ENCODE measurements around the gene SPAM1.

The SPAM1 gene

GRCh38 chr7:123918309-123918708 is 6.7 kb upstream of the SPAM1 start:
- Histone ChIP-seq H3K79me2 (ENCODE audit: control insufficient read depth, insufficient read depth, low read length, unreplicated experiment) (no peaks in the 10 kb centered on the region), H3K27ac (ENCODE audit: low read depth, low read length) (no peak overlapping the region), H3K4me3 (ENCODE audit: low read depth, low read length) (no peak overlapping the region), H3K4me1 (ENCODE audit: control insufficient read depth, insufficient read depth, low read length, unreplicated experiment) (no peaks in the 10 kb centered on the region), H3K27me3 (ENCODE audit: insufficient read depth, low read length) (peaks cover 6% of the 10 kb centered on the region; the same call in 1 of the 2 replicates), H3K36me3 (ENCODE audit: insufficient read depth, low read length) (no peaks in the 10 kb centered on the region), H2AFZ (ENCODE audit: low read length, unreplicated experiment) (peak overlapping the region; percentile 33)

- H3K27ac ChIP-seq (ENCODE audit: low read depth, low read length), result no peak overlapping the region
- H3K4me3 ChIP-seq (ENCODE audit: low read depth, low read length), result no peak overlapping the region
- H3K27me3 ChIP-seq (ENCODE audit: insufficient read depth, low read length), result peaks cover 3% of the 10 kb centered on the region; the same call in 1 of the 2 replicates
- no peak overlapping the region for H2AFZ ChIP-seq (ENCODE audit: low read length, unreplicated experiment)
- H3K4me1 ChIP-seq (ENCODE audit: control insufficient read depth, insufficient read depth, low read length, unreplicated experiment), result no peaks in the 10 kb centered on the region
- no peaks in the 10 kb centered on the region for H3K36me3 ChIP-seq (ENCODE audit: insufficient read depth, low read length)
- H3K79me2 ChIP-seq (ENCODE audit: control insufficient read depth, insufficient read depth, low read length, unreplicated experiment), result no peaks in the 10 kb centered on the region
Observed at GRCh38 chr7:123923599-123923998, 1.4 kb upstream of the SPAM1 start.

- Histone ChIP-seq H3K4me3 (ENCODE audit: low read depth, low read length) (no peak overlapping the region), H3K36me3 (ENCODE audit: insufficient read depth, low read length) (no peaks in the 10 kb centered on the region), H2AFZ (ENCODE audit: low read length, unreplicated experiment) (no peak overlapping the region), H3K27me3 (ENCODE audit: insufficient read depth, low read length) (no peaks in the 10 kb centered on the region; the same call in 1 of the 2 replicates), H3K79me2 (ENCODE audit: control insufficient read depth, insufficient read depth, low read length, unreplicated experiment) (no peaks in the 10 kb centered on the region), H3K27ac (ENCODE audit: low read depth, low read length) (no peak overlapping the region), H3K4me1 (ENCODE audit: control insufficient read depth, insufficient read depth, low read length, unreplicated experiment) (no peaks in the 10 kb centered on the region)
Observed at GRCh38 chr7:123929107-123929506, 4.1 kb downstream of the SPAM1 start.

GRCh38 chr7:123929655-123930054 is 4.6 kb downstream of the SPAM1 start:
- H2AFZ ChIP-seq (ENCODE audit: low read length, unreplicated experiment), result no peak overlapping the region
- H3K79me2 ChIP-seq (ENCODE audit: control insufficient read depth, insufficient read depth, low read length, unreplicated experiment), result no peaks in the 10 kb centered on the region
- H3K4me1 ChIP-seq (ENCODE audit: control insufficient read depth, insufficient read depth, low read length, unreplicated experiment), result no peaks in the 10 kb centered on the region
- H3K27ac ChIP-seq (ENCODE audit: low read depth, low read length), result no peak overlapping the region
- no peaks in the 10 kb centered on the region for H3K36me3 ChIP-seq (ENCODE audit: insufficient read depth, low read length)
- H3K27me3 ChIP-seq (ENCODE audit: insufficient read depth, low read length), result no peaks in the 10 kb centered on the region; the same call in none of the 2 replicates
- no peak overlapping the region for H3K4me3 ChIP-seq (ENCODE audit: low read depth, low read length)

GRCh38 chr7:123935436-123936381 is 10.7 kb downstream of the SPAM1 start:
- H3K27me3 ChIP-seq (ENCODE audit: insufficient read depth, low read length), result no peaks in the 10 kb centered on the region; the same call in none of the 2 replicates
- H3K36me3 ChIP-seq (ENCODE audit: insufficient read depth, low read length), result no peaks in the 10 kb centered on the region
- H3K27ac ChIP-seq (ENCODE audit: low read depth, low read length), result no peak overlapping the region
- H3K4me1 ChIP-seq (ENCODE audit: control insufficient read depth, insufficient read depth, low read length, unreplicated experiment), result no peaks in the 10 kb centered on the region
- no peak overlapping the region for H2AFZ ChIP-seq (ENCODE audit: low read length, unreplicated experiment)
- H3K79me2 ChIP-seq (ENCODE audit: control insufficient read depth, insufficient read depth, low read length, unreplicated experiment), result no peaks in the 10 kb centered on the region
- no peak overlapping the region for H3K4me3 ChIP-seq (ENCODE audit: low read depth, low read length)

- H3K27me3 ChIP-seq (ENCODE audit: insufficient read depth, low read length), result peaks cover 1% of the 10 kb centered on the region
- H3K36me3 ChIP-seq (ENCODE audit: insufficient read depth, low read length), result no peaks in the 10 kb centered on the region
- H2AFZ ChIP-seq (ENCODE audit: low read length, unreplicated experiment), result no peak overlapping the region
- H3K4me1 ChIP-seq (ENCODE audit: control insufficient read depth, insufficient read depth, low read length, unreplicated experiment), result no peaks in the 10 kb centered on the region
- no peak overlapping the region for H3K27ac ChIP-seq (ENCODE audit: low read depth, low read length)
- H3K4me3 ChIP-seq (ENCODE audit: low read depth, low read length), result no peak overlapping the region
- H3K79me2 ChIP-seq (ENCODE audit: control insufficient read depth, insufficient read depth, low read length, unreplicated experiment), result no peaks in the 10 kb centered on the region
Observed at GRCh38 chr7:123936388-123936787, 11.3 kb downstream of the SPAM1 start.

- Histone ChIP-seq H2AFZ (ENCODE audit: low read length, unreplicated experiment) (no peak overlapping the region), H3K27me3 (ENCODE audit: insufficient read depth, low read length) (peaks cover 13% of the 10 kb centered on the region), H3K79me2 (ENCODE audit: control insufficient read depth, insufficient read depth, low read length, unreplicated experiment) (no peaks in the 10 kb centered on the region), H3K4me1 (ENCODE audit: control insufficient read depth, insufficient read depth, low read length, unreplicated experiment) (no peaks in the 10 kb centered on the region), H3K36me3 (ENCODE audit: insufficient read depth, low read length) (no peaks in the 10 kb centered on the region), H3K27ac (ENCODE audit: low read depth, low read length) (no peak overlapping the region), H3K4me3 (ENCODE audit: low read depth, low read length) (no peak overlapping the region)
Observed at GRCh38 chr7:123939784-123940183, 14.7 kb downstream of the SPAM1 start.

GRCh38 chr7:123941391-123942180 is 16.5 kb downstream of the SPAM1 start:
- H3K4me3 ChIP-seq (ENCODE audit: low read depth, low read length), result no peak overlapping the region
- no peaks in the 10 kb centered on the region for H3K36me3 ChIP-seq (ENCODE audit: insufficient read depth, low read length)
- no peaks in the 10 kb centered on the region for H3K4me1 ChIP-seq (ENCODE audit: control insufficient read depth, insufficient read depth, low read length, unreplicated experiment)
- H3K27me3 ChIP-seq (ENCODE audit: insufficient read depth, low read length), result peaks cover 13% of the 10 kb centered on the region
- no peak overlapping the region for H2AFZ ChIP-seq (ENCODE audit: low read length, unreplicated experiment)
- no peaks in the 10 kb centered on the region for H3K79me2 ChIP-seq (ENCODE audit: control insufficient read depth, insufficient read depth, low read length, unreplicated experiment)
- H3K27ac ChIP-seq (ENCODE audit: low read depth, low read length), result no peak overlapping the region

- Histone ChIP-seq H3K27ac (ENCODE audit: low read depth, low read length) (no peak overlapping the region), H2AFZ (ENCODE audit: low read length, unreplicated experiment) (no peak overlapping the region), H3K36me3 (ENCODE audit: insufficient read depth, low read length) (no peaks in the 10 kb centered on the region), H3K4me3 (ENCODE audit: low read depth, low read length) (no peak overlapping the region), H3K79me2 (ENCODE audit: control insufficient read depth, insufficient read depth, low read length, unreplicated experiment) (no peaks in the 10 kb centered on the region), H3K4me1 (ENCODE audit: control insufficient read depth, insufficient read depth, low read length, unreplicated experiment) (no peaks in the 10 kb centered on the region), H3K27me3 (ENCODE audit: insufficient read depth, low read length) (peaks cover 13% of the 10 kb centered on the region)
Observed at GRCh38 chr7:123944395-123944794, 19.4 kb downstream of the SPAM1 start.

GRCh38 chr7:123945938-123946337 is 20.9 kb downstream of the SPAM1 start:
- Histone ChIP-seq H3K79me2 (ENCODE audit: control insufficient read depth, insufficient read depth, low read length, unreplicated experiment) (no peaks in the 10 kb centered on the region), H3K27me3 (ENCODE audit: insufficient read depth, low read length) (peaks cover 13% of the 10 kb centered on the region), H3K36me3 (ENCODE audit: insufficient read depth, low read length) (no peaks in the 10 kb centered on the region), H3K27ac (ENCODE audit: low read depth, low read length) (no peak overlapping the region), H3K4me3 (ENCODE audit: low read depth, low read length) (no peak overlapping the region), H2AFZ (ENCODE audit: low read length, unreplicated experiment) (no peak overlapping the region), H3K4me1 (ENCODE audit: control insufficient read depth, insufficient read depth, low read length, unreplicated experiment) (no peaks in the 10 kb centered on the region)

All from ACC112 (cell line).